Astrocyte of the cerebellum (primary cell): ENCODE results near the gene ADORA1.

ENCODE experiments used
- DNase-seq: peaks from one replicate; pipeline ENCODE4 v3.0.0-alpha.2; 2011; ENCODE audit warnings: low read depth
- H3K4me3 ChIP-seq: 2 replicates; pipeline ENCODE4 v1.5.1; 2011; ENCODE audit warnings: mild to moderate bottlenecking, low read depth, low read length, moderate library complexity
- in situ Hi-C: cut with HindIII; loops from 2 replicates; pipeline ENCODE4 v1.10.0; 2017; ENCODE audit warnings: low sequenced_read_pairs
- TF ChIP-seq, protein P1 (sequence below): IDR thresholded peaks from 2 replicates; pipeline ENCODE4 v1.5.1; 2012; ENCODE audit warnings: low read length, low read depth, moderate library complexity, mild to moderate bottlenecking; ENCODE audit errors: missing control alignments

The ADORA1 gene

DNA sequence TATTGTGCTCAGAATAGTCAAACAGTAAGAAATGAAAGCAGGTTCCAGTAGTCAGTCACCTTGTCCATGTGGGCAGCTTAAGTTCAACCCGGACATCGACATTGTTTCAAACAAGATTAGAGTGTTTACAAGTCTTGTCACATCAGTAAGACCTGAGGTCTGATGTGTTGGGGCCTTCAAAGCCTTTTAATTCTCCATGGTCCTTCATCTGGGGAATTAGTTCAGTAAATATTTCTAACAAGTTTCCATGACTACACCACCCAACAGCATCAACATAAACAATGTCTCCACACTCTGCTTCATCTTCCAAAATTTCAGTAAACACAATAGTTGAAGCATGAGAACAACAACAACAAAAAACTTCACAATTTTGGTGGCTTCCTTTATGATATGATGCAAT, 15.1 kb upstream of the ADORA1 start:
- in situ Hi-C loops = no loop called here
- no peak overlapping the region for H3K4me3 ChIP-seq
- no peak for DNase-seq
- TF ChIP-seq, protein P1, sequence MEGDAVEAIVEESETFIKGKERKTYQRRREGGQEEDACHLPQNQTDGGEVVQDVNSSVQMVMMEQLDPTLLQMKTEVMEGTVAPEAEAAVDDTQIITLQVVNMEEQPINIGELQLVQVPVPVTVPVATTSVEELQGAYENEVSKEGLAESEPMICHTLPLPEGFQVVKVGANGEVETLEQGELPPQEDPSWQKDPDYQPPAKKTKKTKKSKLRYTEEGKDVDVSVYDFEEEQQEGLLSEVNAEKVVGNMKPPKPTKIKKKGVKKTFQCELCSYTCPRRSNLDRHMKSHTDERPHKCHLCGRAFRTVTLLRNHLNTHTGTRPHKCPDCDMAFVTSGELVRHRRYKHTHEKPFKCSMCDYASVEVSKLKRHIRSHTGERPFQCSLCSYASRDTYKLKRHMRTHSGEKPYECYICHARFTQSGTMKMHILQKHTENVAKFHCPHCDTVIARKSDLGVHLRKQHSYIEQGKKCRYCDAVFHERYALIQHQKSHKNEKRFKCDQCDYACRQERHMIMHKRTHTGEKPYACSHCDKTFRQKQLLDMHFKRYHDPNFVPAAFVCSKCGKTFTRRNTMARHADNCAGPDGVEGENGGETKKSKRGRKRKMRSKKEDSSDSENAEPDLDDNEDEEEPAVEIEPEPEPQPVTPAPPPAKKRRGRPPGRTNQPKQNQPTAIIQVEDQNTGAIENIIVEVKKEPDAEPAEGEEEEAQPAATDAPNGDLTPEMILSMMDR = no peak

DNA sequence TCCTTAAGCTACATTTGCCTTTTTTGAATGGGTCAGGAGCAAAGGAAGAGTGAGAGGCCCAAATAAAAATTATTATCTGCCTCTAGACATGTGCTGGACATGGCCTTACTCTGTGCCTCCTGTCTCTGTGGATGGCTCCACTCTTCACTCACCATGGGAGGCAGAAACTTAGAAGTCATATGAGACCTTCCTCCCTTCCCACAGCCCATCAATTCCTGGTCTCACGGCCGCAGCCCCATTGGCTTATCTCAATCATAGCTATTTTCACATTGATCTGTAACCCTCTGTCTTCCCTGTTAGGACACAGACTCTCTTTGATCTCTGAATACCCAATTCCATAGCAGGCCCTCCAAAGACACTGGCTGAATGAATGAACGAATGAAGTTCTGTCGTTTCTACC, 14.2 kb upstream of the ADORA1 start:
- no peak overlapping the region for H3K4me3 ChIP-seq
- TF ChIP-seq, protein P1 = no peak
- DNase-seq = no peak
- in situ Hi-C loops = no loop called here

DNA sequence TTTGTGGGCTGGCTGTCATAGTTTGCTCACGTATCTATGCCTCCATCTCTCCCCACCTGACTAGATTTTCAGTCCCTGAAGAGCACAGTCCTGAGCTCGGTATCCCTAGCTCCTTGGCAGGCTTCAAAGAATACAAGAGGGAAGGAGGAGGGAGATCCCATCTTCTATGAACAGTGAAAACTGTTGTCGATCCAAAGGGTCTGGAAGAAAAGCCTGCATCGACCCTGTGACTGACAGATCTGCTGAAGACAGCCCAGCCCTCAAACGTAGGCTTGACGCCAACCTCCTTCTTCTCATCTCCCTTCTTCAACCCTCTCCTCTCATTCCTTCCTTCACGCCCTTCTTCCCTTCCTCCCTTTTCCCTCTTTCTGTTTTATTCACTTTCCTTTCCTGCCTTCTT, 13.3 kb upstream of the ADORA1 start:
- TF ChIP-seq, protein P1 = no peak
- in situ Hi-C loops = no loop called here
- no peak for DNase-seq
- H3K4me3 ChIP-seq = no peak overlapping the region

DNA sequence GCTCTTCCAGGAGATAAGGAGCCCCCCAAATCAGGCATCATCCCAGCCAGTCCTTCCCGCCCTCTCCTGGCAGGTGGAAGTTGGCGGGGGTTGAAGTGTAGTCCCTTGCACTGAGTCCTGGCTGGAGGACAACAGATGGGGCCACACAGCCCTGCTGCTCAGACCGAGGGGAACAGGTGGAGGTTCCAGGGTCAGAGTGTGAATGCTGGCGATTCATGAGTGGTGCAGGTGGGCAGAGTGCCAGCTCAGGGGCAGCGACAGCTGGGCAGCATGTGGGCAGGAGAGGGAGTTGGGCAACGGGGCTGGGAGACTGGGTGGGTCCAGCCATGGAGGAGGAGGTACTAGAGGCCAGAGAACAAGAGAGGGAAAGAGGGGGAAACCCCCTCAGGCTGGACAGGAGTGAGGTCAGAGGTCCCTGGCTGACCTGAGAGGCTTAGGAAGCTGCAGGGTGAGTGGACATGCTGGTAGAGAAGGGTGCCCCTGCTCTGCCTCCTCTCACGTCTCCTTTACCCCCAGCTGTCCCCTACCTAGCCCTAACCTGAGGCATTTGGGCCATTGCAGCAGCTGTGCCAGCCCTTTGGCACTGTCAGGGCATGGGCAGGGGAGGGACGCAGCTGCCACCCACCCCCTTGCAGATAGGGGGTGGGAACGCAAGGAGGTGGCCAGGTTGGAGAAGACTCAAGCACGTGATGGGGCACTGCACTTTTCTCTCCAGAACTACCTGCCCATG, 11.3 kb upstream of the ADORA1 start:
- in situ Hi-C loops = no loop called here
- H3K4me3 ChIP-seq = no peak overlapping the region
- TF ChIP-seq, protein P1 = no peak
- DNase-seq = no peak

DNA sequence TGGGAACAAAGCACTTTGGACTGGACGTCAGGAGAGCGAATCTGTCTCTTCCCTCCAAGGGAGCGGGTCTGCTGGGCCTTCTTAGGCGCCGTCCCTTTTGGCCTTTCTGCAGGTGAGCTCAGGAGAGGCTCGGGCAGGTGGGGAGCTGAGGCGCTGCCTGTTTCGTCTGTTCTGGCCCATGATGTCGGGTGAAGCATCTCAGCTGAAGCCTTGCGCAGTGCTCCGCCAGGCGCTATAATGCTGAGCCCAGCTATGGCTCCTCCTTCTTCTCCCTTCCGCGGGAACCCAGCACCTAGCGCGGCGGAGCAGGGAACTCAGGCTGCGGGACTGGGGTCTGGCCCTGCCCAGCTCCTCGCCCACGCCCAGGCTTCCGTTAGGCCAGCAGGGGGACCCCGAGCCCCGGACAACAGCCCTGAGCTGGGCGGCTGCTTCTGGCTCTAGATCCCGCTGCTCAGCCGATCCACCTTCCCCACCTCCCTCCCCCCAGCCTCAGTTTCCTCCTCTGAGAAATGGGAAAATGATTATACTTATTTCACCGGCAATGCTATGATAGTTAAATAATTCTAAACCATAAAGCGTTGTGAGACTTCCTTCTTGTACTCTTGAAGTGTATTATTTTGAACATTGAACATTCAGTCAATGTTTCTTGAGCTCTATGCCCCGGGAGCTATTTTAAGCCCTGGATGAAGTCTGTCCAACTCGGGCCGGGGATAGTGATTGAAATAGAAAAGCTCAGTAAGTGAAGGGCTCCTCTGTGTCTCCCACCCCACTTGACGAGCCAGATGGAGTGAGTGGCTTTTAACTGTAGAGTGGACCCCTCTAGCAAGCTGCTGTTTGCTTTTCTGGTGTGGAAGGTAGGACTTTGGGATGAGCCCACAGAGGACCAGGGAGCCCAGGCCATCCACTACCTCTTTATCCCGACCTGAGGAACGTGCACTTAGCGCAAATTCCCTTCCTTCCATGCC, 9.6 kb upstream of the ADORA1 start:
- no peak overlapping the region for H3K4me3 ChIP-seq
- TF ChIP-seq, protein P1 = peak; percentile 83
- DNase-seq = peak; percentile 29
- in situ Hi-C loops = no loop called here

DNA sequence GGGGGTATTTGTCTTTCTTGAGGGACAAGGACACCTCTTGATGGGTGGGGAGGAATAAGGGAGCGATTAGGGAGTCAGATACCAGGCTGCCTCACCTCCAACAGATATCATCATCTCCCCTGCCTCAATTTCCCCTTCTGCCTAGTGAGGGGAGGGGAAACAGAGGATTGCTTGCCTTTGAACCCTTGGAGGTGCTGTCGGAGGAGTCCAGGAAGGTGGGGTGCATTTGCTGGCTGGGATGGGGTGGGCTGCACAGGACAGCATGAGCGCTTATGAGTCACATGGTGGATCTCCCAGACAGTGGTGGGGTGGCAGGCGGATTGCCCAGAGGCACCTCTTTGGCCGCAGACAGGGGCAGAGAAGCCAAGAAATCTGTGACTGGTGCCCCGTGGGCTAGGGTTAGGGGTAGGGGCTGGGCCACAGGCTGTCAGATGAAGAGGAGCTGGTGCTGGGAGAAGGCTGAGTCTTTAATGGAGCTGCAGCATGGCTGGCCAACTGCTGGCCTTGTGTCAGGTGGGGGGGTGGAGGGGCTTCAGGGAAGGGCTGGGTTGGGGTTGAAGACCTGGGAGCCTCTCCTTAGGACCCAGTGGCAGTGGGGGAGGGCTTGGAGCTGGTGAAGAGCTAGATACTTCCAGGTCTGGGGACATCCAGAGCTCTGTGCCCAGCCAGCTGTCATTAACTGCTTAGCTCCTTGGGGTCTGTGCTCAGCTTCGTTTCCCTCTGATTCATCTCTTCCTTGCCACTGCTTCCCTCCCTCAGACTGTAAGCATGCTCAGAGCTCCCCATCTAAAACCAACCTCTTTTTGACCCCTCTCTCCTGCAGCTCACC, 7.0 kb upstream of the ADORA1 start:
- DNase-seq = no peak
- no peak overlapping the region for H3K4me3 ChIP-seq
- TF ChIP-seq, protein P1 = no peak
- in situ Hi-C loops = loop anchor here (5.0 kb wide), 1 partner anchor 102 kb away; no protein-coding TSS in a partner anchor
